Thoracic aorta (tissue), 2 donors: ENCODE data around the gene SFMBT2. TPM values are rescaled to one million over a fixed set of nuclear protein-coding genes. Genes with fewer than 3 reads are reported as not detected.
A peak's percentile ranks its signal among the peaks of the same experiment; 100 is the strongest.

ENCODE experiments used
- ATAC-seq: fragments of 150-250 bp; one replicate; pipeline ENCODE4 v1.8.0; 2017; ENCODE audit warnings: low read depth; ENCODE audit not compliant: insufficient number of reproducible peaks, low FRiP score
- DNase-seq: peaks from one replicate; pipeline ENCODE4 v3.0.0-alpha.2; 2020; ENCODE audit warnings: low spot score
- H3K27ac ChIP-seq, 2 donors: fragments of 200-600 bp; sonication (generic); 1 replicate in 1 of 2; 2 replicates in 1 of 2; pipeline ENCODE4 v1.5.1; 2016; ENCODE audit warnings: mild to moderate bottlenecking in 2 of 2, moderate library complexity in 2 of 2
- H3K27me3 ChIP-seq: fragments of 200-600 bp; sonication (generic); replicated peaks from 2 replicates; pipeline ENCODE4 v1.6.0; 2016; ENCODE audit warnings: mild to moderate bottlenecking; ENCODE audit not compliant: insufficient read depth
- H3K36me3 ChIP-seq: fragments of 200-600 bp; sonication (generic); one replicate; pipeline ENCODE4 v1.5.1; 2016
- H3K4me1 ChIP-seq, 2 donors: fragments of 200-600 bp; sonication (generic); 1 replicate in 1 of 2; 2 replicates in 1 of 2; pipeline versions ENCODE4 v1.5.1 to v1.6.0; 2016; ENCODE audit warnings: low read depth in 2 of 2, mild to moderate bottlenecking in 1 of 2; ENCODE audit not compliant: control insufficient read depth in 1 of 2
- H3K4me3 ChIP-seq: fragments of 200-600 bp; sonication (generic); 2 replicates; pipeline ENCODE4 v1.5.1; 2016; ENCODE audit warnings: mild to moderate bottlenecking
- H3K9me3 ChIP-seq: fragments of 200-600 bp; sonication (generic); 2 replicates; pipeline ENCODE4 v1.5.1; 2016
- total RNA-seq, 2 donors: library from RNA; depleted of rRNA; stranded (reverse); fragments of >200 nt; gene quantifications; one replicate each; pipeline versions ENCODE4 v1.1.0 to v1.2.3, GENCODE V29; 2016
- TF ChIP-seq, protein P1 (sequence below): fragments of 200-600 bp; sonication (generic); IDR thresholded peaks from one replicate; pipeline ENCODE4 v1.5.1; 2019; ENCODE audit warnings: antibody characterized with exemption

Gene SFMBT2
- total RNA-seq, 2 donors from 2014 or later, result 8.5 to 9.0 TPM

DNA sequence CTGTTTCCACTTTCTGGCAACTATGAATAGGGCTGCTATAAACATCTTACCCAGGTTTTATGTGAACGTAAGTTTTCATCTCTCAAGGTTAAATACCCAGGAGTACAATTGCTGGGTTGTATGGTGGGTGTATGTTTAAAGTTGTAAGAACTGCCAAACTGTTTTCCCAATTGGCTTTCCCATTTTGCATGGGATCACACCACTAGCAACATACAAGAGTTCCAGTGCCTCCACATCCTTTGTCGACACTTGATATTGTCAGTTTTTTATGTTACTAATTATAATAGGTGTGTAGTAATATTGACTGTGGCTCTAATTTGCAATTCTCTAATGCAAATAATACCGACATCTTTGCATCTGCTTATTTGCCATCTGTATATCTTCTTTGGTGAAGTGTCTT is 82.9 kb downstream of the SFMBT2 start:
- TF ChIP-seq, protein P1, sequence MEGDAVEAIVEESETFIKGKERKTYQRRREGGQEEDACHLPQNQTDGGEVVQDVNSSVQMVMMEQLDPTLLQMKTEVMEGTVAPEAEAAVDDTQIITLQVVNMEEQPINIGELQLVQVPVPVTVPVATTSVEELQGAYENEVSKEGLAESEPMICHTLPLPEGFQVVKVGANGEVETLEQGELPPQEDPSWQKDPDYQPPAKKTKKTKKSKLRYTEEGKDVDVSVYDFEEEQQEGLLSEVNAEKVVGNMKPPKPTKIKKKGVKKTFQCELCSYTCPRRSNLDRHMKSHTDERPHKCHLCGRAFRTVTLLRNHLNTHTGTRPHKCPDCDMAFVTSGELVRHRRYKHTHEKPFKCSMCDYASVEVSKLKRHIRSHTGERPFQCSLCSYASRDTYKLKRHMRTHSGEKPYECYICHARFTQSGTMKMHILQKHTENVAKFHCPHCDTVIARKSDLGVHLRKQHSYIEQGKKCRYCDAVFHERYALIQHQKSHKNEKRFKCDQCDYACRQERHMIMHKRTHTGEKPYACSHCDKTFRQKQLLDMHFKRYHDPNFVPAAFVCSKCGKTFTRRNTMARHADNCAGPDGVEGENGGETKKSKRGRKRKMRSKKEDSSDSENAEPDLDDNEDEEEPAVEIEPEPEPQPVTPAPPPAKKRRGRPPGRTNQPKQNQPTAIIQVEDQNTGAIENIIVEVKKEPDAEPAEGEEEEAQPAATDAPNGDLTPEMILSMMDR, result no peak
- Histone ChIP-seq H3K27me3 (no peaks in the 10 kb centered on the region), H3K4me3 (no peak overlapping the region), H3K27ac (no peak overlapping the region), H3K36me3 (no peaks in the 10 kb centered on the region), H3K9me3 (peaks cover 3% of the 10 kb centered on the region), H3K4me1 (no peaks in the 10 kb centered on the region)
- ATAC-seq, result no peak
- DNase-seq, result no peak

DNA sequence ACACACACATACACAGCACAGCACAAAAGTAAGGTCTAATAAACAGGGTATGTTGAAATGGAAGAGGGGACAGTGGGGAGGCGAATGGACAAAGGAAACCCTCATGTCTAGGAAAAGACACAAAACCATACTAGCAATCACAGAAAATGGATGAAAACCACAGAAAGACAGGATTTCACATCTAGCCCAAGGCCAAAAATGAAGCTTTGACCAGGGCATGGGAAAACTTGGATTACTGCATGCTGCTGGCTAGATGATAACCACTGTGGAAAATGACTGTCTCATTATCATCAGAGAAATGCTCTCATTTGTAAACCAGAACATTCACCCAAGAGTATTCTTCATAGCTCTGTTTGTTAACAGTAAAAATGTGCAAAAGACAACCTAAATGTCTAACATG is 88.2 kb downstream of the SFMBT2 start:
- Histone ChIP-seq H3K36me3 (no peaks in the 10 kb centered on the region), H3K27ac (no peak overlapping the region), H3K4me3 (no peak overlapping the region), H3K9me3 (peaks cover under 1% of the 10 kb centered on the region), H3K4me1 (peaks cover 0 to 12% of the 10 kb centered on the region in 2 donors), H3K27me3 (no peaks in the 10 kb centered on the region)
- ATAC-seq, result no peak
- DNase-seq, result no peak
- TF ChIP-seq, protein P1, result no peak

DNA sequence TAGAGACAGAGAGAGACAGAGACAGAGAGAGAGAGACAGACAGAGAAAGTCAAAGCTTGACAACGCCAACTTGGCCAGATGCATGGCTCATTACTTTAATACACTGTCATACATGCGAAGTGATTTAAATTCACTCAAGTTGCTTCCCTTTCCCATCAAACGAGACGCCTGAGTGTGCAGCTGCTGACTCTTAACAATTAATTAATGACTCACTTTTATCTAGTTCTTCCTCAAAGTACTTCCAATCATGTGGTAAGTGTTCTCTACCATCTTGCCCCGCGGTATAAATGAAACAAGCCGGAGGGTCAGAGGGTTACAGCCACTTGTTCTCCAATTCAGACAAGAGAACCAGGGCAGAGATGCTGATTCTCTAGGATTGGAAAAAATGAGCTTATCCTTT is 90.8 kb downstream of the SFMBT2 start:
- no peaks in the 10 kb centered on the region for H3K36me3 ChIP-seq
- no peaks in the 10 kb centered on the region for H3K27me3 ChIP-seq
- no peak for DNase-seq
- H3K27ac ChIP-seq, result no peak overlapping the region
- no peak overlapping the region for H3K4me3 ChIP-seq
- peaks cover 0 to 12% of the 10 kb centered on the region in 2 donors for H3K4me1 ChIP-seq
- ATAC-seq, result no peak
- TF ChIP-seq, protein P1, result no peak
- no peaks in the 10 kb centered on the region for H3K9me3 ChIP-seq

DNA sequence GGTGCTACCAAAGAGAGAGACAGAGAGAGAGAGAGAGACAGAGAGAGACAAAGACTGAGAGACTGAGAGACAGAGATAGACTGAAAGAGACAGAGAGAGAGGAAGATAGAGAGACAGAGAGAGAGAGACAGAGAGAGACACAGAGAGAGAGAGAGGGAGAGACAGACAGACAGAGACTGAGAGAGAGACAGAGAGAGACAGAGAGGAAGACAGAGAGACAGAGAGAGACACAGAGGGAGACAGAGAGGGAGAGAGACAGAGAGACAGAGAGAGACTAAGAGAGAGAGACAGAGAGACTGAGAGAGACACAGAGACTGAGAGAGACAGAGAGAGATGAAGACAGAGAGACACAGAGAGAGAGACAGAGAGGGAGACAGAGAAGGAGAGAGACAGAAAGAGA is 91.2 kb downstream of the SFMBT2 start:
- ATAC-seq (no peak), DNase-seq (no peak)
- Histone ChIP-seq H3K4me3 (no peak overlapping the region), H3K4me1 (peaks cover 0 to 12% of the 10 kb centered on the region in 2 donors), H3K27ac (no peak overlapping the region), H3K9me3 (no peaks in the 10 kb centered on the region), H3K27me3 (no peaks in the 10 kb centered on the region), H3K36me3 (no peaks in the 10 kb centered on the region)
- TF ChIP-seq, protein P1, result no peak

DNA sequence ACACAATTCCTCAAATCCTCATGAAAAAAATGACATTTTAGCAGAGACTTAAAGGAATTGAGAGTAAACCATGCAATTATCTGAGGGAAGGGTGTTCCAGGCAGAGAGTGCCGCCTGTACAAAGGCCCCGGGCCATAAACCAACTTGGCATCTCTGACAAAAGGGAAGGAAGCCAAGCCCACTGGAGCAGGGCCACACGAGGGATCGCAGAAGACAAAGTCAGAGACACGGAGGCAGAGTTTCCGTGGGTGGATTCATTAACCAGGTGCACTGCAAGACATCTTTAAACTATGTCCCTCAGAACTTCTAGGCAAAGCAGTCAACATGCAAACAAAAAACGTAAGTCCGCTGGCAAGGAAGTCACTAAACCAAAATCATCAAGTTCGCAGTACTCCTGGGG is 92.0 kb downstream of the SFMBT2 start:
- Histone ChIP-seq H3K4me3 (peak overlapping the region; percentile 8), H3K36me3 (no peaks in the 10 kb centered on the region), H3K27me3 (no peaks in the 10 kb centered on the region), H3K4me1 (peaks cover 0 to 12% of the 10 kb centered on the region in 2 donors), H3K9me3 (no peaks in the 10 kb centered on the region), H3K27ac (no peak overlapping the region)
- TF ChIP-seq, protein P1, result no peak
- ATAC-seq (no peak), DNase-seq (no peak)
